Astrocyte (in vitro differentiated cells and primary cell): Measurements from ENCODE around the gene GALNT2. TPM values are rescaled to one million over a fixed set of nuclear protein-coding genes. Genes with fewer than 3 reads are reported as not detected.

ENCODE experiments used
- DNase-seq: peaks from one replicate; pipeline ENCODE4 v3.0.0-alpha.2; 2010; ENCODE audit warnings: low read depth
- FAIRE-seq: peaks from 2 replicates; lab custom pipeline; 2011; peaks lifted over from hg19 to GRCh38; lab: Jason Lieb, UNC
- H2AFZ ChIP-seq: 2 replicates; pipeline ENCODE4 v1.6.0; 2012; ENCODE audit warnings: low read depth, low read length, inconsistent platforms
- H3K27ac ChIP-seq: 2 replicates; pipeline ENCODE4 v1.5.1; 2011; ENCODE audit warnings: low read depth, low read length, inconsistent platforms
- H3K27me3 ChIP-seq: 2 replicates; pipeline ENCODE4 v1.6.0; 2011; ENCODE audit warnings: low read length, inconsistent platforms; ENCODE audit not compliant: insufficient read depth
- H3K36me3 ChIP-seq: 2 replicates; pipeline ENCODE4 v1.5.1; 2011; ENCODE audit warnings: low read length, inconsistent platforms; ENCODE audit not compliant: insufficient read depth
- H3K4me1 ChIP-seq: 2 replicates; pipeline ENCODE4 v1.5.1; 2011; ENCODE audit warnings: low read length, inconsistent platforms; ENCODE audit not compliant: insufficient read depth
- H3K4me2 ChIP-seq: 2 replicates; pipeline ENCODE4 v1.6.0; 2012; ENCODE audit warnings: low read length, inconsistent platforms
- H3K4me3 ChIP-seq: 2 replicates; pipeline ENCODE4 v1.5.1; 2011; ENCODE audit warnings: low read depth, mild to moderate bottlenecking, low read length, inconsistent platforms; ENCODE audit not compliant: insufficient read depth
- H3K79me2 ChIP-seq: 2 replicates; pipeline ENCODE4 v1.6.0; 2012; ENCODE audit warnings: mild to moderate bottlenecking, low read length, inconsistent platforms; ENCODE audit not compliant: insufficient read depth
- H3K9ac ChIP-seq: 2 replicates; pipeline ENCODE4 v1.6.0; 2012; ENCODE audit warnings: mild to moderate bottlenecking, low read length, inconsistent platforms
- H3K9me3 ChIP-seq: 2 replicates; pipeline ENCODE4 v1.5.1; 2012; ENCODE audit warnings: low read depth, mild to moderate bottlenecking, low read length, inconsistent platforms; ENCODE audit not compliant: insufficient read depth
- H4K20me1 ChIP-seq: 2 replicates; pipeline ENCODE4 v1.6.0; 2012; ENCODE audit warnings: low read length, inconsistent platforms; ENCODE audit not compliant: insufficient read depth
- H3K27ac Mint-ChIP-seq: one replicate; pipeline ENCODE4 v1.8.0; 2021; ENCODE audit warnings: mild to moderate bottlenecking, mixed read lengths; ENCODE audit not compliant: unreplicated experiment
- H3K27me3 Mint-ChIP-seq: one replicate; pipeline ENCODE4 v1.8.0; 2021; ENCODE audit warnings: low read depth, mixed read lengths; ENCODE audit not compliant: unreplicated experiment
- H3K36me3 Mint-ChIP-seq: one replicate; pipeline ENCODE4 v1.8.0; 2021; ENCODE audit warnings: low read depth, mixed read lengths; ENCODE audit not compliant: unreplicated experiment
- H3K4me1 Mint-ChIP-seq: one replicate; pipeline ENCODE4 v1.8.0; 2021; ENCODE audit warnings: low read depth, mixed read lengths; ENCODE audit not compliant: unreplicated experiment
- H3K4me3 Mint-ChIP-seq: one replicate; pipeline ENCODE4 v1.8.0; 2021; ENCODE audit warnings: mild to moderate bottlenecking, moderate library complexity, mixed read lengths; ENCODE audit not compliant: unreplicated experiment
- H3K9me3 Mint-ChIP-seq: one replicate; pipeline ENCODE4 v1.8.0; 2021; ENCODE audit warnings: mild to moderate bottlenecking, mixed read lengths; ENCODE audit not compliant: unreplicated experiment
- EZH2 ChIP-seq: IDR thresholded peaks from 2 replicates; pipeline ENCODE4 v1.6.1; 2012; ENCODE audit warnings: mild to moderate bottlenecking, low read length, inconsistent platforms; ENCODE audit not compliant: insufficient read depth
- total RNA-seq: library from RNA; stranded (reverse); gene quantifications from 2 replicates; pipeline ENCODE4 v1.2.1, GENCODE V29; 2021
- TF ChIP-seq, protein P1 (sequence below): IDR thresholded peaks from 2 replicates; pipeline ENCODE4 v1.5.1; 2011; ENCODE audit warnings: low read depth, mild to moderate bottlenecking, inconsistent platforms, low read length, moderate library complexity; ENCODE audit not compliant: insufficient read depth

Gene GALNT2
- total RNA-seq, 1 donor from 2014 or later: 507 TPM

DNA sequence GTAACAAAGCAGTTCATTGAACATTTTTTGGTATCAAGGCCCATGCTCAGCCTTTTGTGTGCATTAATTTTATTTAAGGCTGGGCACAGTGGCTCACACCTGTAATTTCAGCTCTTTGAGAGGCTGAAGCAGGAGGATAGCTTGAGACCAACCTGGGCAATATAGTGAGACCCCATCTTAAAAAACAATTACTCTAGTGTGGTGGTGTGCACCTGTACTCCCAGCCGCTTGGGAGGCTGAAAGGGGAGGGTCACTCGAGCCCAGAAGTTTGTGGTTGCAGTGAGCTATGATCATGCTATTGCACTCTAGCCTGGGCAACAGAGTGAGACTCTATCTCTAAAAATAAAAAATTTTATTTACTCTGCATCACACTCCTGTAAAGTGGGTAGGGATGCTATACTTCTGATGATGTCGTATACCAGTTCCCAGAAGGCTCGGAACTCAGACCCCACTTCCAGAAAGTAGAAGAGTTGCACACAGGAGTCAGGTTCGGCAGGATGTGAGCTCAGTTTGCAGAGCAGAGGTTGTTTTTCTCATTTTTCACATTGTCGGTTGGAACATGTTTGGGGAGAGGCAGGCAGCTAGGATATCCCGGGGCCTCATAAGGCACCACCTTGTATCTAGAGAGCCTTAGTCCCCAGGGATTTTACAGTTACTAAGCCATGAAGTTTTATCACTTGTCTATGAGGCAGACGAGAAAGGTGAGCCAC is 144.6 kb downstream of the GALNT2 start:
- no peak overlapping the region for H3K4me3 Mint-ChIP-seq
- peaks cover 32% of the 10 kb centered on the region for H3K4me1 ChIP-seq
- peaks cover 53% of the 10 kb centered on the region for H3K79me2 ChIP-seq
- DNase-seq (no peak), FAIRE-seq (no peak)
- peaks cover 2% of the 10 kb centered on the region for H3K36me3 ChIP-seq
- no peak overlapping the region for H3K4me2 ChIP-seq
- no peaks in the 10 kb centered on the region for H3K27me3 ChIP-seq
- no peak for TF ChIP-seq EZH2
- TF ChIP-seq, protein P1, sequence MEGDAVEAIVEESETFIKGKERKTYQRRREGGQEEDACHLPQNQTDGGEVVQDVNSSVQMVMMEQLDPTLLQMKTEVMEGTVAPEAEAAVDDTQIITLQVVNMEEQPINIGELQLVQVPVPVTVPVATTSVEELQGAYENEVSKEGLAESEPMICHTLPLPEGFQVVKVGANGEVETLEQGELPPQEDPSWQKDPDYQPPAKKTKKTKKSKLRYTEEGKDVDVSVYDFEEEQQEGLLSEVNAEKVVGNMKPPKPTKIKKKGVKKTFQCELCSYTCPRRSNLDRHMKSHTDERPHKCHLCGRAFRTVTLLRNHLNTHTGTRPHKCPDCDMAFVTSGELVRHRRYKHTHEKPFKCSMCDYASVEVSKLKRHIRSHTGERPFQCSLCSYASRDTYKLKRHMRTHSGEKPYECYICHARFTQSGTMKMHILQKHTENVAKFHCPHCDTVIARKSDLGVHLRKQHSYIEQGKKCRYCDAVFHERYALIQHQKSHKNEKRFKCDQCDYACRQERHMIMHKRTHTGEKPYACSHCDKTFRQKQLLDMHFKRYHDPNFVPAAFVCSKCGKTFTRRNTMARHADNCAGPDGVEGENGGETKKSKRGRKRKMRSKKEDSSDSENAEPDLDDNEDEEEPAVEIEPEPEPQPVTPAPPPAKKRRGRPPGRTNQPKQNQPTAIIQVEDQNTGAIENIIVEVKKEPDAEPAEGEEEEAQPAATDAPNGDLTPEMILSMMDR: no peak
- H3K4me1 Mint-ChIP-seq: peaks cover 63% of the 10 kb centered on the region
- peaks cover 21% of the 10 kb centered on the region for H3K36me3 Mint-ChIP-seq
- no peaks in the 10 kb centered on the region for H3K27me3 Mint-ChIP-seq
- H3K9me3 ChIP-seq: no peaks in the 10 kb centered on the region
- no peak overlapping the region for H2AFZ ChIP-seq
- no peak overlapping the region for H3K27ac Mint-ChIP-seq
- no peak overlapping the region for H3K9ac ChIP-seq
- no peak overlapping the region for H3K4me3 ChIP-seq
- peaks cover 61% of the 10 kb centered on the region for H4K20me1 ChIP-seq
- no peak overlapping the region for H3K27ac ChIP-seq
- no peaks in the 10 kb centered on the region for H3K9me3 Mint-ChIP-seq

DNA sequence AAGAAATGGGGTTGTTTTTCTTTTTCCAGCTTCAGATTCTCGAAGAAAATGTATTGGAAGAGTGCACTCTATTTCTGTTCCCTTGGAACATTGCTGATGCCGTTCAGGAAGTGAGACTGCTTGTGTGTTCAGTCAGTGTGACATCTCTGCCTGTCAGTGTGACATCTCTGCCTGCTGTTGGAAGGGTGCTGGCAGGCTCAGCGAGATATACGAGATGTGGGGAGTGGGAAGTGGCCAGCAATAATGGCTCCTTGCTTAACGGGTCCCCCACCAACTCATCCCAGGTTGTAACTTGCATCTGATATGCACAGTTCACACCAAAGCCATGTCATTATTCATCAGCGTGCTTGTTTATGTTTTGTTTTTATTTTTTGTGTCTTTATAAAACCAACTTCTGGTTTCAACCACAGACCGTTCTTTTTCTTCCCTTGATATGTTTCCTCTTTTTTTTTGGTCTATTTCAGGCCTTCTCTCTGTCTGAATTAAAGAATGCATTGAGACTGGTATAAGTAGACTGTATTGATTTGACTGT is 145.4 kb downstream of the GALNT2 start:
- peaks cover 20% of the 10 kb centered on the region for H3K36me3 Mint-ChIP-seq
- peaks cover 32% of the 10 kb centered on the region for H3K4me1 ChIP-seq
- H3K9me3 Mint-ChIP-seq: no peaks in the 10 kb centered on the region
- H3K79me2 ChIP-seq: peaks cover 57% of the 10 kb centered on the region
- H3K27ac ChIP-seq: no peak overlapping the region
- no peaks in the 10 kb centered on the region for H3K9me3 ChIP-seq
- H3K9ac ChIP-seq: no peak overlapping the region
- no peak for FAIRE-seq
- H3K4me2 ChIP-seq: no peak overlapping the region
- peaks cover 60% of the 10 kb centered on the region for H3K4me1 Mint-ChIP-seq
- no peaks in the 10 kb centered on the region for H3K27me3 Mint-ChIP-seq
- DNase-seq: no peak
- peaks cover 64% of the 10 kb centered on the region for H4K20me1 ChIP-seq
- no peak overlapping the region for H3K4me3 ChIP-seq
- H3K27ac Mint-ChIP-seq: no peak overlapping the region
- H2AFZ ChIP-seq: no peak overlapping the region
- H3K4me3 Mint-ChIP-seq: no peak overlapping the region
- no peaks in the 10 kb centered on the region for H3K27me3 ChIP-seq
- no peaks in the 10 kb centered on the region for H3K36me3 ChIP-seq
- TF ChIP-seq, protein P1: no peak
- no peak for TF ChIP-seq EZH2

DNA sequence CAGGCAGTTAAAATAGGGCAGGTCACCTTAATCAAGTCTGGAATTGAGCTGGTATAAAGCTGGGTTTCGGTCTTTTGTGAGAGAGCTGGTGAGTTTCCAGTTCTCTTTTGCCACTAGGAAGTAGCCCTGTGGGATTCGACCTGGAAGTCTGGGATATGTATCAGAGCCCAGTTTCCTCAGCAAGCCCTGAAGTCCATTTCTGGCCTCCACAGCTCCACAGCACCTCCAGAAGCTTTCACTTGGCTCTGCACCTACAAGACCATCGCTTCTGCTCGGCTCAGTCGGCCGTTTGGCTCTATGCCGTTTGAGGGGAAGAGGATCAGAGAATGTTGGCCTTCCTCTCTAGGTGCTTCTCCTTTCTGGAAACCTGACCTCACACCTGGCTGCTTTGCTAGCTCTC is 148.0 kb downstream of the GALNT2 start:
- Histone ChIP-seq H3K4me3 (no peak overlapping the region), H3K4me1 (peaks cover 18% of the 10 kb centered on the region), H3K27ac (no peak overlapping the region), H3K4me2 (peak overlapping the region; percentile 35), H3K27me3 (no peaks in the 10 kb centered on the region), H2AFZ (no peak overlapping the region), H3K36me3 (no peaks in the 10 kb centered on the region), H3K9ac (peak overlapping the region; percentile 38), H3K79me2 (peaks cover 65% of the 10 kb centered on the region), H3K9me3 (no peaks in the 10 kb centered on the region), H4K20me1 (peaks cover 81% of the 10 kb centered on the region)
- DNase-seq (peak; percentile 39), FAIRE-seq (no peak)
- TF ChIP-seq, protein P1: peak; percentile 42
- TF ChIP-seq EZH2: no peak
- Mint-ChIP-seq H3K9me3 (no peaks in the 10 kb centered on the region), H3K27me3 (no peaks in the 10 kb centered on the region), H3K36me3 (peaks cover 15% of the 10 kb centered on the region), H3K27ac (no peak overlapping the region), H3K4me1 (peaks cover 48% of the 10 kb centered on the region), H3K4me3 (no peak overlapping the region)
